K562 (cell line): ENCODE measurements around the gene TLE4. TPM values are rescaled to one million over a fixed set of nuclear protein-coding genes. Genes with fewer than 3 reads are reported as not detected.

Experiments used
- ATAC-seq: fragments of 200-7000 bp; cut with Tn5 transposase; 3 replicates; pipeline ENCODE4 v1.9.1; 2020; ENCODE audit warnings: moderate library complexity
- BruUV-seq: library from RNA; stranded (reverse); fragments of 400-500 nt; replicated peaks from 2 replicates; lab custom pipeline; 2021; lab: Mats Ljungman, UMichigan
- CTCF ChIA-PET: fragments of 300-600 bp; formaldehyde crosslinking; extraction: SDS; loops from one replicate; lab custom pipeline; 2021; ENCODE audit warnings: low intra/inter-chr PET ratio; lab: Yijun Ruan, JAX
- POLR2A ChIA-PET: fragments of 300-600, 350-650 bp; sonication (Branson Sonifier 250); formaldehyde crosslinking; extraction: SDS; loops from one replicate; lab custom pipeline; 2021; ENCODE audit warnings: antibody characterized with exemption, inconsistent platforms; lab: Yijun Ruan, JAX
- DNase-seq, 4 experiments: peaks; one replicate each; pipeline versions ENCODE4 v3.0.0 to v3.0.0-alpha.2; 2011 to 2018; ENCODE audit warnings: low spot score in 3 of 4, mixed read lengths in 3 of 4; ENCODE audit errors: extremely low read depth in 1 of 4
- FAIRE-seq: peaks from 2 replicates; lab custom pipeline; 2011; peaks lifted over from hg19 to GRCh38; lab: Jason Lieb, UNC
- H2AFZ ChIP-seq: 2 replicates; pipeline ENCODE4 v1.6.0; 2011; ENCODE audit warnings: low read depth, low read length, control low read depth, inconsistent platforms
- H3K27ac ChIP-seq: fragments of 200-600 bp; 3 replicates; pipeline ENCODE4 v1.8.0; 2011; ENCODE audit warnings: low read depth, mild to moderate bottlenecking, control low read depth, inconsistent platforms, low read length, moderate library complexity, mixed read lengths; ENCODE audit errors: extremely low read depth
- H3K27me3 ChIP-seq, 2 experiments: fragments of 300-600 bp in 1 of 2; 2 replicates in 1 of 2; 3 replicates in 1 of 2; pipeline versions ENCODE4 v1.6.0 to v1.8.0; 2011; ENCODE audit warnings: inconsistent platforms in 2 of 2, low read length in 2 of 2, mild to moderate bottlenecking in 1 of 2, mixed read lengths in 1 of 2, moderate library complexity in 1 of 2; ENCODE audit not compliant: control insufficient read depth in 2 of 2, insufficient read depth in 2 of 2
- H3K36me3 ChIP-seq: fragments of 300-600 bp; 3 replicates; pipeline ENCODE4 v1.8.0; 2011; ENCODE audit warnings: mild to moderate bottlenecking, low read length, inconsistent platforms; ENCODE audit not compliant: control insufficient read depth, insufficient read depth
- H3K4me1 ChIP-seq, 2 experiments: fragments of 200-600 bp in 1 of 2; replicated peaks in 1 of 2; 2 replicates in 1 of 2; 3 replicates in 1 of 2; pipeline versions ENCODE4 v1.5.1 to v1.8.0; 2011; ENCODE audit warnings: inconsistent platforms in 2 of 2, low read length in 2 of 2, mild to moderate bottlenecking in 1 of 2, mixed read lengths in 1 of 2, moderate library complexity in 1 of 2; ENCODE audit not compliant: control insufficient read depth in 2 of 2, insufficient read depth in 2 of 2
- H3K4me2 ChIP-seq: 2 replicates; pipeline ENCODE4 v1.6.1; 2011; ENCODE audit warnings: low read length, control low read depth, inconsistent platforms, mixed read lengths; ENCODE audit not compliant: insufficient read depth
- H3K4me3 ChIP-seq: fragments of 200-600 bp; sonication (generic), shearing (Covaris generic); 2 replicates; pipeline ENCODE4 v1.5.1; 2016; ENCODE audit warnings: control low read depth, inconsistent platforms
- H3K79me2 ChIP-seq: fragments of 200-600 bp; 3 replicates; pipeline ENCODE4 v1.8.0; 2011; ENCODE audit warnings: low read length, inconsistent platforms; ENCODE audit not compliant: control insufficient read depth, insufficient read depth
- H3K9ac ChIP-seq, 2 experiments: 2 replicates each; pipeline versions ENCODE4 v1.6.0 to v1.6.1; 2011; ENCODE audit warnings: low read depth in 2 of 2, low read length in 2 of 2, control low read depth in 1 of 2, inconsistent platforms in 1 of 2, mild to moderate bottlenecking in 1 of 2, mixed read lengths in 1 of 2; ENCODE audit not compliant: insufficient read depth in 1 of 2
- H3K9me1 ChIP-seq: one replicate; pipeline ENCODE4 v1.6.0; 2011; ENCODE audit warnings: inconsistent platforms, mild to moderate bottlenecking, low read length, moderate library complexity; ENCODE audit not compliant: control insufficient read depth, insufficient read depth
- H3K9me3 ChIP-seq: replicated peaks from 2 replicates; pipeline ENCODE4 v1.5.1; 2011; ENCODE audit warnings: low read depth, low read length, inconsistent platforms; ENCODE audit not compliant: control insufficient read depth, insufficient read depth
- H4K20me1 ChIP-seq: replicated peaks from 2 replicates; pipeline ENCODE4 v1.6.1; 2011; ENCODE audit warnings: low read length, inconsistent platforms, mixed read lengths; ENCODE audit not compliant: control insufficient read depth, insufficient read depth
- BCL6 ChIP-seq: fragments of 250-450 bp; sonication (Bioruptor Pico); IDR thresholded peaks from 2 replicates; pipeline ENCODE4 v1.4.0; 2020
- CHAMP1 ChIP-seq: fragments of 450-650 bp; IDR thresholded peaks from 2 replicates; pipeline ENCODE4 v1.6.1; 2016; ENCODE audit warnings: mild to moderate bottlenecking
- DLX4 ChIP-seq: fragments of 250-450 bp; sonication (Bioruptor Pico); IDR thresholded peaks from 2 replicates; pipeline ENCODE4 v1.6.1; 2021; ENCODE audit warnings: mild to moderate bottlenecking
- HDAC2 ChIP-seq: fragments of 450-650 bp; IDR thresholded peaks from 2 replicates; pipeline ENCODE4 v1.6.1; 2016; ENCODE audit warnings: mild to moderate bottlenecking
- HLTF ChIP-seq: fragments of 450-650 bp; IDR thresholded peaks from 2 replicates; pipeline ENCODE4 v1.6.1; 2016
- HNRNPUL1 ChIP-seq: fragments of 200-400 bp; formaldehyde crosslinking; IDR thresholded peaks from 2 replicates; pipeline ENCODE4 v1.6.1; 2017; ENCODE audit warnings: low read length
- NEUROD1 ChIP-seq: fragments of 150-350 bp; IDR thresholded peaks from 2 replicates; pipeline ENCODE4 v1.6.1; 2014; ENCODE audit warnings: borderline replicate concordance, low read length, low read depth; ENCODE audit not compliant: partially characterized antibody
- POU5F1 ChIP-seq: fragments of 150-350 bp; IDR thresholded peaks from 2 replicates; pipeline ENCODE4 v1.6.1; 2014; ENCODE audit warnings: borderline replicate concordance, low read length, low read depth, mild to moderate bottlenecking; ENCODE audit not compliant: partially characterized antibody
- REST ChIP-seq, 2 experiments: fragments of 450-650 bp; formaldehyde crosslinking in 1 of 2; IDR thresholded peaks; 2 replicates each; pipeline versions ENCODE4 v1.4.0 to v1.6.1; 2014 to 2020; ENCODE audit warnings: mild to moderate bottlenecking in 2 of 2, borderline replicate concordance in 1 of 2, low read depth in 1 of 2
- SAFB ChIP-seq: fragments of 200-400 bp; formaldehyde crosslinking; IDR thresholded peaks from 2 replicates; pipeline ENCODE4 v1.6.1; 2017; ENCODE audit warnings: low read depth, low read length, borderline replicate concordance
- SRF ChIP-seq, 2 experiments: fragments of 250-450, 450-650 bp in 1 of 2; sonication (Bioruptor Pico) in 1 of 2; sonication (generic) in 1 of 2; formaldehyde crosslinking; IDR thresholded peaks; 2 replicates each; pipeline versions ENCODE4 v1.5.0 to v1.5.1; 2020 to 2022; ENCODE audit warnings: mild to moderate bottlenecking in 1 of 2, missing genetic modification reagents in 1 of 2
- ZNF140 ChIP-seq: fragments of 250-450 bp; sonication (Bioruptor Pico); IDR thresholded peaks from 2 replicates; pipeline ENCODE4 v1.8.0; 2021; ENCODE audit warnings: moderate library complexity, mild to moderate bottlenecking, inconsistent platforms
- ZNF717 ChIP-seq: fragments of 250-450 bp; sonication (Bioruptor Pico); IDR thresholded peaks from 2 replicates; pipeline ENCODE4 v1.5.0; 2021
- WGBS: fragments of 100-300 bp; shearing (Covaris generic); methylation state at CpG from one replicate; pipeline ENCODE4 v1.1.6; 2016; ENCODE audit warnings: low coverage, mixed read lengths; ENCODE audit not compliant: insufficient coverage; ENCODE audit errors: missing lambda C conversion rate; 5-methylcytosine and 5-hydroxymethylcytosine counted together
- in situ Hi-C: fragments of 300-500 bp; cut with MboI; formaldehyde crosslinking; loops from 4 replicates; pipeline ENCODE4 v1.15.0; 2018; ENCODE audit warnings: inconsistent platforms, mixed read lengths
- intact Hi-C: fragments of 100-400 bp; cut with micrococcal nuclease; formaldehyde crosslinking; loops from 2 replicates; pipeline ENCODE4 v1.14.2; 2022
- polyA plus RNA-seq, 8 experiments: library from polyadenylated mRNA; depleted of rRNA in 4 of 8; stranded (reverse) in 5 of 8; unstranded in 3 of 8; fragments of >200 nt; fragmentation: Nextera tagmentation in 2 of 8; fragmentation: Illumina TruSeq in 1 of 8; extraction: Ambion mirVana in 2 of 8; extraction: Trizol in 1 of 8; gene quantifications; 2 replicates each; pipeline versions ENCODE4 v1.2.1 to v1.2.3, GENCODE V29; 2011 to 2014; ENCODE audit warnings: inconsistent platforms in 1 of 8, missing spikeins in 1 of 8
- total RNA-seq, 7 experiments: library from RNA; depleted of rRNA in 6 of 7; stranded (reverse); fragments of >200 nt in 6 of 7; fragmentation: Illumina TruSeq in 2 of 7; extraction: Trizol in 2 of 7; gene quantifications; 2 replicates each; pipeline versions ENCODE4 v1.2.1 to v1.2.3, GENCODE V29; 2011 to 2021; ENCODE audit warnings: low replicate concordance in 1 of 7

The TLE4 gene
- total and polyA plus RNA-seq, 9 of the 15 experiments (the other 6 are each of a cell fraction or from before 2014, with no cell fraction given): 1.1 to 8.8 (median 5.7) TPM

- no peaks in the 10 kb centered on the region for H3K4me1 ChIP-seq
- no peaks in the 10 kb centered on the region for H3K9me3 ChIP-seq
- DNase-seq (no peak), ATAC-seq (no peak), FAIRE-seq (no peak)
- H3K27ac ChIP-seq: no peak overlapping the region
- no peaks in the 10 kb centered on the region for H4K20me1 ChIP-seq
- no TSS peak for BruUV-seq
- H3K4me2 ChIP-seq: no peak overlapping the region
- H3K79me2 ChIP-seq: no peaks in the 10 kb centered on the region
- H3K36me3 ChIP-seq: no peaks in the 10 kb centered on the region
- H3K4me3 ChIP-seq: no peak overlapping the region
- no peak overlapping the region for H2AFZ ChIP-seq
- H3K27me3 ChIP-seq: no peaks in the 10 kb centered on the region
- no peak overlapping the region for H3K9ac ChIP-seq
- intact Hi-C loops: no loop called here
- H3K9me1 ChIP-seq: no peaks in the 10 kb centered on the region
- WGBS: 0% methylated on average over 1 of the region's 1 CpG
- in situ Hi-C loops: no loop called here
- CTCF ChIA-PET: no interaction called here
- POLR2A ChIA-PET: no interaction called here
- no peak for TF ChIP-seq HNRNPUL1
- no peak for TF ChIP-seq CHAMP1
- no peak for TF ChIP-seq BCL6 (CRISPR knock-in tag)
- no peak for TF ChIP-seq DLX4 (CRISPR knock-in tag)
- TF ChIP-seq REST (IDR thresholded peaks at IDR 0.05; ENCODE audit: borderline replicate concordance): no peak
- no peak for TF ChIP-seq REST (CRISPR knock-in tag; IDR thresholded peaks at IDR 0.05; ENCODE audit: low read depth)
- no peak for TF ChIP-seq SAFB
- no peak for TF ChIP-seq HDAC2
- TF ChIP-seq ZNF717: no peak
- TF ChIP-seq SRF (CRISPR knock-in tag; IDR thresholded peaks at IDR 0.05): no peak
- TF ChIP-seq HLTF: no peak
- TF ChIP-seq ZNF140 (CRISPR knock-in tag): no peak
- TF ChIP-seq NEUROD1: no peak
- TF ChIP-seq POU5F1: no peak
Observed at GRCh38 chr9:79535534-79535933, 36.2 kb upstream of the TLE4 start.
